HEK293 (cell line): ENCODE data around the gene TMEM63B.
A peak's percentile ranks its signal among the peaks of the same experiment; 100 is the strongest.

Experiments
- CTCF ChIA-PET: fragments of 350-600 bp; formaldehyde crosslinking; extraction: SDS; loops from one replicate; lab custom pipeline; 2021; ENCODE audit warnings: antibody characterized with exemption; lab: Yijun Ruan, JAX
- POLR2A ChIA-PET: fragments of 300-600 bp; formaldehyde crosslinking; extraction: SDS; loops from one replicate; lab custom pipeline; 2020; ENCODE audit warnings: antibody characterized with exemption, inconsistent platforms; lab: Yijun Ruan, JAX
- H3K27ac ChIP-seq: fragments of 200-500 bp; sonication (Bioruptor generic); 2 replicates; pipeline ENCODE4 v1.5.1; 2014; ENCODE audit warnings: low read depth, low read length, control low read depth, inconsistent platforms; ENCODE audit errors: extremely low read depth
- H3K36me3 ChIP-seq, 2 experiments: fragments of 200-500 bp in 1 of 2; sonication (Bioruptor generic) in 1 of 2; 1 replicate in 1 of 2; 2 replicates in 1 of 2; pipeline ENCODE4 v1.5.1; 2014 to 2017; ENCODE audit warnings: inconsistent platforms in 2 of 2, low read length in 2 of 2; ENCODE audit not compliant: control insufficient read depth in 2 of 2, insufficient read depth in 1 of 2
- H3K4me1 ChIP-seq: fragments of 200-500 bp; sonication (Bioruptor generic); 2 replicates; pipeline ENCODE4 v1.5.1; 2014; ENCODE audit warnings: mild to moderate bottlenecking, low read length, inconsistent platforms; ENCODE audit not compliant: control insufficient read depth, insufficient read depth
- H3K4me3 ChIP-seq: 2 replicates; pipeline ENCODE4 v1.5.1; 2011; ENCODE audit warnings: low read depth, mild to moderate bottlenecking, control low read depth, low read length, moderate library complexity
- H3K9me3 ChIP-seq: fragments of 200-500 bp; sonication (Bioruptor generic); 2 replicates; pipeline ENCODE4 v1.5.1; 2014; ENCODE audit warnings: low read depth, low read length, inconsistent platforms; ENCODE audit not compliant: control insufficient read depth, insufficient read depth
- BCL6B ChIP-seq: fragments of 450-650 bp; formaldehyde crosslinking; IDR thresholded peaks from 2 replicates; pipeline ENCODE4 v1.5.1; 2017; ENCODE audit warnings: missing biosample characterization, missing genetic modification characterization
- OSR2 ChIP-seq: fragments of 450-650 bp; formaldehyde crosslinking; IDR thresholded peaks from 2 replicates; pipeline ENCODE4 v1.5.1; 2016; ENCODE audit warnings: missing biosample characterization, missing genetic modification characterization
- RBAK ChIP-seq: fragments of 450-650 bp; formaldehyde crosslinking; IDR thresholded peaks from 2 replicates; pipeline ENCODE4 v1.5.1; 2016; ENCODE audit warnings: missing biosample characterization, missing genetic modification characterization
- SCRT1 ChIP-seq: fragments of 450-650 bp; formaldehyde crosslinking; IDR thresholded peaks from 2 replicates; pipeline ENCODE4 v1.5.1; 2016; ENCODE audit warnings: missing biosample characterization, missing genetic modification characterization, borderline replicate concordance
- WT1 ChIP-seq: fragments of 450-650 bp; formaldehyde crosslinking; IDR thresholded peaks from 2 replicates; pipeline ENCODE4 v1.5.1; 2016; ENCODE audit warnings: missing biosample characterization, missing genetic modification characterization
- ZNF248 ChIP-seq: fragments of 450-650 bp; formaldehyde crosslinking; IDR thresholded peaks from 2 replicates; pipeline ENCODE4 v1.5.1; 2017; ENCODE audit warnings: missing biosample characterization, missing genetic modification characterization
- ZNF302 ChIP-seq: fragments of 450-650 bp; formaldehyde crosslinking; IDR thresholded peaks from 2 replicates; pipeline ENCODE4 v1.5.1; 2016; ENCODE audit warnings: missing biosample characterization, missing genetic modification characterization, low read depth
- ZNF311 ChIP-seq: fragments of 450-650 bp; formaldehyde crosslinking; IDR thresholded peaks from 2 replicates; pipeline ENCODE4 v1.5.1; 2017; ENCODE audit warnings: missing biosample characterization, missing genetic modification characterization, borderline replicate concordance
- ZNF423 ChIP-seq: fragments of 450-650 bp; formaldehyde crosslinking; IDR thresholded peaks from 2 replicates; pipeline ENCODE4 v1.5.1; 2016; ENCODE audit warnings: missing biosample characterization, missing genetic modification characterization
- ZNF473 ChIP-seq: fragments of 450-650 bp; formaldehyde crosslinking; IDR thresholded peaks from 2 replicates; pipeline ENCODE4 v1.5.1; 2017; ENCODE audit warnings: missing biosample characterization, missing genetic modification characterization
- ZNF510 ChIP-seq: fragments of 450-650 bp; formaldehyde crosslinking; IDR thresholded peaks from 2 replicates; pipeline ENCODE4 v1.5.1; 2018; ENCODE audit warnings: mild to moderate bottlenecking, missing genetic modification characterization, missing biosample characterization; ENCODE audit not compliant: insufficient replicate concordance
- ZNF544 ChIP-seq: fragments of 450-650 bp; formaldehyde crosslinking; IDR thresholded peaks from 2 replicates; pipeline ENCODE4 v1.5.0; 2017; ENCODE audit warnings: missing biosample characterization, missing genetic modification characterization
- ZNF555 ChIP-seq: fragments of 450-650 bp; formaldehyde crosslinking; conservative IDR thresholded peaks from 2 replicates; pipeline ENCODE4 v1.5.1; 2017; ENCODE audit warnings: missing biosample characterization, mild to moderate bottlenecking, missing genetic modification characterization, inconsistent platforms
- ZNF571 ChIP-seq: fragments of 450-650 bp; formaldehyde crosslinking; IDR thresholded peaks from 2 replicates; pipeline ENCODE4 v1.5.0; 2017; ENCODE audit warnings: missing biosample characterization, missing genetic modification characterization
- ZNF600 ChIP-seq: fragments of 450-650 bp; formaldehyde crosslinking; IDR thresholded peaks from 2 replicates; pipeline ENCODE4 v1.5.1; 2016; ENCODE audit warnings: missing biosample characterization, missing genetic modification characterization
- ZNF621 ChIP-seq: fragments of 450-650 bp; formaldehyde crosslinking; IDR thresholded peaks from 2 replicates; pipeline ENCODE4 v1.5.1; 2017; ENCODE audit warnings: missing biosample characterization, missing genetic modification characterization
- ZNF624 ChIP-seq: fragments of 450-650 bp; formaldehyde crosslinking; IDR thresholded peaks from 2 replicates; pipeline ENCODE4 v1.5.1; 2017; ENCODE audit warnings: missing biosample characterization, missing genetic modification characterization
- ZNF660 ChIP-seq: fragments of 450-650 bp; IDR thresholded peaks from 2 replicates; pipeline ENCODE4 v1.5.1; 2018; ENCODE audit warnings: missing biosample characterization, mild to moderate bottlenecking, missing genetic modification characterization
- ZNF677 ChIP-seq: fragments of 450-650 bp; IDR thresholded peaks from 2 replicates; pipeline ENCODE4 v1.5.0; 2018; ENCODE audit warnings: missing biosample characterization, mild to moderate bottlenecking, missing genetic modification characterization, moderate library complexity
- ZNF704 ChIP-seq: fragments of 450-650 bp; formaldehyde crosslinking; IDR thresholded peaks from 2 replicates; pipeline ENCODE4 v1.5.1; 2016; ENCODE audit warnings: missing biosample characterization, missing genetic modification characterization
- ZSCAN16 ChIP-seq: fragments of 450-650 bp; formaldehyde crosslinking; IDR thresholded peaks from 2 replicates; pipeline ENCODE4 v1.5.1; 2016; ENCODE audit warnings: missing biosample characterization, missing genetic modification characterization
- ZXDB ChIP-seq: fragments of 450-650 bp; formaldehyde crosslinking; IDR thresholded peaks from 2 replicates; pipeline ENCODE4 v1.5.1; 2016; ENCODE audit warnings: missing biosample characterization, missing genetic modification characterization
- TF ChIP-seq, protein P1 (sequence below): fragments of 450-650 bp; formaldehyde crosslinking; conservative IDR thresholded peaks from 2 replicates; pipeline ENCODE4 v1.5.1; 2016; ENCODE audit warnings: low read depth, missing biosample characterization, missing genetic modification characterization
- TF ChIP-seq, protein P2 (sequence below): fragments of 450-650 bp; formaldehyde crosslinking; IDR thresholded peaks from 2 replicates; pipeline ENCODE4 v1.5.1; 2016; ENCODE audit warnings: missing biosample characterization, missing genetic modification characterization
- TF ChIP-seq, protein P3 (sequence below): fragments of 450-650 bp; formaldehyde crosslinking; IDR thresholded peaks from 2 replicates; pipeline ENCODE4 v1.5.1; 2017; ENCODE audit warnings: missing biosample characterization, missing genetic modification characterization
- TF ChIP-seq, protein P4 (sequence below): fragments of 450-650 bp; IDR thresholded peaks from 2 replicates; pipeline ENCODE4 v1.5.1; 2018; ENCODE audit warnings: missing biosample characterization, mild to moderate bottlenecking, missing genetic modification characterization

Gene TMEM63B

DNA sequence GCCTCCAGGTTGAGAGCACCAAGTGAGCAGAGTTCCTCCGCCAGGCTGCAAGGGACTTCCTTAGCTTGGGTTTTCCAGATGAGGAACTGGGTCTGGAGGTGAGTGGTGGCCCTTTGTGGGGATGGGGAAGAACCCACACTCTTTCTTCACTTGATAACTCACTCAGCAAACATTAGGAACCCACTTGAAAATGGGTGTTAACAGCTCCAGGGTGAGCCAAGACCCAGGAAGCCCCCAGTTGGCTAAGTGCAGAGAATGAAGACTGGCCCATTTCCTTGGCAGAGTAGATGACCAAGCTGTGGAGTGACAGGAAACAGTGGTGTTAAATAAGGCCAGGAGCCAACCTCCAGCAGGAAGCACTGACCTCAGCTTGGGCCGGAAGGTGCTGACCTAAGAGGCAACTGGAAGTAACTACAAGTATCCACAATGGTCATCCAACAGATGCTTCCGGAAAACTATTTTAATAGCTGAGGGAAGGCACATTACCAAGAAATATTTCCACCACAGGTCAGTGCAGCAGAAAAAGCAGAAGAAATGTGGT, 22.8 kb upstream of the TMEM63B start (continued):
- TF ChIP-seq, protein P1, sequence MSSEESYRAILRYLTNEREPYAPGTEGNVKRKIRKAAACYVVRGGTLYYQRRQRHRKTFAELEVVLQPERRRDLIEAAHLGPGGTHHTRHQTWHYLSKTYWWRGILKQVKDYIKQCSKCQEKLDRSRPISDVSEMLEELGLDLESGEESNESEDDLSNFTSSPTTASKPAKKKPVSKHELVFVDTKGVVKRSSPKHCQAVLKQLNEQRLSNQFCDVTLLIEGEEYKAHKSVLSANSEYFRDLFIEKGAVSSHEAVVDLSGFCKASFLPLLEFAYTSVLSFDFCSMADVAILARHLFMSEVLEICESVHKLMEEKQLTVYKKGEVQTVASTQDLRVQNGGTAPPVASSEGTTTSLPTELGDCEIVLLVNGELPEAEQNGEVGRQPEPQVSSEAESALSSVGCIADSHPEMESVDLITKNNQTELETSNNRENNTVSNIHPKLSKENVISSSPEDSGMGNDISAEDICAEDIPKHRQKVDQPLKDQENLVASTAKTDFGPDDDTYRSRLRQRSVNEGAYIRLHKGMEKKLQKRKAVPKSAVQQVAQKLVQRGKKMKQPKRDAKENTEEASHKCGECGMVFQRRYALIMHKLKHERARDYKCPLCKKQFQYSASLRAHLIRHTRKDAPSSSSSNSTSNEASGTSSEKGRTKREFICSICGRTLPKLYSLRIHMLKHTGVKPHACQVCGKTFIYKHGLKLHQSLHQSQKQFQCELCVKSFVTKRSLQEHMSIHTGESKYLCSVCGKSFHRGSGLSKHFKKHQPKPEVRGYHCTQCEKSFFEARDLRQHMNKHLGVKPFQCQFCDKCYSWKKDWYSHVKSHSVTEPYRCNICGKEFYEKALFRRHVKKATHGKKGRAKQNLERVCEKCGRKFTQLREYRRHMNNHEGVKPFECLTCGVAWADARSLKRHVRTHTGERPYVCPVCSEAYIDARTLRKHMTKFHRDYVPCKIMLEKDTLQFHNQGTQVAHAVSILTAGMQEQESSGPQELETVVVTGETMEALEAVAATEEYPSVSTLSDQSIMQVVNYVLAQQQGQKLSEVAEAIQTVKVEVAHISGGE (tag by site-specific recombination) = no peak
- TF ChIP-seq, protein P2, sequence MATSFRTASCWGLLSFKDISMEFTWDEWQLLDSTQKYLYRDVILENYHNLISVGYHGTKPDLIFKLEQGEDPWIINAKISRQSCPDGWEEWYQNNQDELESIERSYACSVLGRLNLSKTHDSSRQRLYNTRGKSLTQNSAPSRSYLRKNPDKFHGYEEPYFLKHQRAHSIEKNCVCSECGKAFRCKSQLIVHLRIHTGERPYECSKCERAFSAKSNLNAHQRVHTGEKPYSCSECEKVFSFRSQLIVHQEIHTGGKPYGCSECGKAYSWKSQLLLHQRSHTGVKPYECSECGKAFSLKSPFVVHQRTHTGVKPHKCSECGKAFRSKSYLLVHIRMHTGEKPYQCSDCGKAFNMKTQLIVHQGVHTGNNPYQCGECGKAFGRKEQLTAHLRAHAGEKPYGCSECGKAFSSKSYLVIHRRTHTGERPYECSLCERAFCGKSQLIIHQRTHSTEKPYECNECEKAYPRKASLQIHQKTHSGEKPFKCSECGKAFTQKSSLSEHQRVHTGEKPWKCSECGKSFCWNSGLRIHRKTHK (tag by site-specific recombination) = no peak
- no peak for TF ChIP-seq SCRT1 (tag by site-specific recombination)
- TF ChIP-seq ZNF302 = no peak
- no peak for TF ChIP-seq ZNF600
- TF ChIP-seq ZNF555 (tag by site-specific recombination) = no peak
- no peak for TF ChIP-seq ZXDB
- TF ChIP-seq, protein P3, sequence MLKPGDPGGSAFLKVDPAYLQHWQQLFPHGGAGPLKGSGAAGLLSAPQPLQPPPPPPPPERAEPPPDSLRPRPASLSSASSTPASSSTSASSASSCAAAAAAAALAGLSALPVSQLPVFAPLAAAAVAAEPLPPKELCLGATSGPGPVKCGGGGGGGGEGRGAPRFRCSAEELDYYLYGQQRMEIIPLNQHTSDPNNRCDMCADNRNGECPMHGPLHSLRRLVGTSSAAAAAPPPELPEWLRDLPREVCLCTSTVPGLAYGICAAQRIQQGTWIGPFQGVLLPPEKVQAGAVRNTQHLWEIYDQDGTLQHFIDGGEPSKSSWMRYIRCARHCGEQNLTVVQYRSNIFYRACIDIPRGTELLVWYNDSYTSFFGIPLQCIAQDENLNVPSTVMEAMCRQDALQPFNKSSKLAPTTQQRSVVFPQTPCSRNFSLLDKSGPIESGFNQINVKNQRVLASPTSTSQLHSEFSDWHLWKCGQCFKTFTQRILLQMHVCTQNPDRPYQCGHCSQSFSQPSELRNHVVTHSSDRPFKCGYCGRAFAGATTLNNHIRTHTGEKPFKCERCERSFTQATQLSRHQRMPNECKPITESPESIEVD = no peak

DNA sequence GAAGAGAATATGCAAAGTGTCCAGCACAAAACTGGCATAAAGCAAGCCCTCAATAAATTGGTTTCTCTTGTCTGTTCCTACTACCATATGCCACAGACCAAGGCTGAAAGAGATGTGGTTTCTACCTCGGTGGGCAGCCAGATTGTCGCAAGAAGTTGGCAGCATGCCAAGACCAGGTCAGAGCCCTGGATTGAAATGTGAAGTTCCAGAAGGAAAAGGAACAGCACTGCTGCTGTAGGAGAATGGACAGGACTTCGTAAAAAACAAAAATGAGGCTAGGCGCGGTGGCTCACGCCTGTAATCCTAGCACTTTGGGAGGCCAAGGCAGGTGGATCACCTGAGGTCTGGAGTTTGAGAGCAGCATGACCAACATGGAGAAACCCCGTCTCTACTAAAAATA, 22.2 kb upstream of the TMEM63B start:
- Histone ChIP-seq H3K27ac (no peak overlapping the region), H3K4me1 (0 out of 2 replicates have a peak, but pooled peaks cover 4% of the 10 kb centered on the region), H3K4me3 (no peak overlapping the region), H3K9me3 (no peaks in the 10 kb centered on the region), H3K36me3 (peaks cover 11 to 83% of the 10 kb centered on the region in 2 experiments; a peak in 2 of 3 replicates)
- ChIA-PET CTCF (interaction anchor here (0.8 to 1.0 kb wide), 2 partner anchors 9 to 14 kb away, joined by 3 to 4 read pairs; no protein-coding TSS in a partner anchor), POLR2A (no interaction called here)
- TF ChIP-seq ZNF677 (tag by site-specific recombination) (peak; percentile 67; the same call in 1 of the 2 replicates), ZNF544 (tag by site-specific recombination) (peak; percentile 96), OSR2 (no peak), ZSCAN16 (tag by site-specific recombination) (no peak), BCL6B (tag by site-specific recombination) (peak; percentile 71), ZNF624 (tag by site-specific recombination) (0 out of 2 replicates have a peak, but pooled peaks have one; percentile 65), WT1 (tag by site-specific recombination) (no peak), ZNF621 (tag by site-specific recombination) (0 out of 2 replicates have a peak, but pooled peaks have one; percentile 51), ZNF473 (tag by site-specific recombination) (peak; percentile 49; the same call in 1 of the 2 replicates), ZNF571 (peak; percentile 91; the same call in 1 of the 2 replicates), ZNF423 (0 out of 2 replicates have a peak, but pooled peaks have one; percentile 17), ZNF704 (no peak), RBAK (tag by site-specific recombination) (no peak), ZNF660 (tag by site-specific recombination) (peak; percentile 69; the same call in 1 of the 2 replicates), ZNF510 (tag by site-specific recombination) (no peak), ZNF311 (tag by site-specific recombination) (0 out of 2 replicates have a peak, but pooled peaks have one; percentile 84), ZNF248 (0 out of 2 replicates have a peak, but pooled peaks have one; percentile 40)
- TF ChIP-seq, protein P4, sequence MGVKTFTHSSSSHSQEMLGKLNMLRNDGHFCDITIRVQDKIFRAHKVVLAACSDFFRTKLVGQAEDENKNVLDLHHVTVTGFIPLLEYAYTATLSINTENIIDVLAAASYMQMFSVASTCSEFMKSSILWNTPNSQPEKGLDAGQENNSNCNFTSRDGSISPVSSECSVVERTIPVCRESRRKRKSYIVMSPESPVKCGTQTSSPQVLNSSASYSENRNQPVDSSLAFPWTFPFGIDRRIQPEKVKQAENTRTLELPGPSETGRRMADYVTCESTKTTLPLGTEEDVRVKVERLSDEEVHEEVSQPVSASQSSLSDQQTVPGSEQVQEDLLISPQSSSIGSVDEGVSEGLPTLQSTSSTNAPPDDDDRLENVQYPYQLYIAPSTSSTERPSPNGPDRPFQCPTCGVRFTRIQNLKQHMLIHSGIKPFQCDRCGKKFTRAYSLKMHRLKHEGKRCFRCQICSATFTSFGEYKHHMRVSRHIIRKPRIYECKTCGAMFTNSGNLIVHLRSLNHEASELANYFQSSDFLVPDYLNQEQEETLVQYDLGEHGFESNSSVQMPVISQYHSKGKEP = peak; percentile 47; the same call in 1 of the 2 replicates
